ENCODE measurements around the gene PTPRF. TPM values are rescaled to one million over a fixed set of nuclear protein-coding genes. Genes with fewer than 3 reads are reported as not detected.

The PTPRF gene
- total and polyA plus RNA-seq, 4 donors: 40.0 to 160 (median 92.1) TPM

DNA sequence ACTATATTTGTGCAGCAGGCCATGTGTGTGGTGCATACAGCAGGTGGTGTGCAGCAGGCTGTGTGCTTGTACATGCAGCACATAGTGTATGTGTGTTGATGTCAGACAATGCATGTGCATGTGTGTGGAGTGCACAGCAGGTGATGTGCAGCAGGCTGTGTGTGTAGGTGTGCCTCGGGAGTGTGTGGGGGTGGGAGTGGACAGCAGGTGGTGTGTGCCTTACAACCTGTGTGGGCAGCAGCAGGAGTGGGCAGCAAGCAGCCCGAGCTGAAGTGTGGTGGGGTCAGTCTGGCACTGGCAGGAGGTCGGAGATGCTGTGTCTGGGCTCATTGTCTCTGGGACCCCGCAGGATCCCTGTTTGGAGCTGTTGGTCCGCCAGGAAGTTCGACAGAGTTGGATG lies 29.6 kb downstream of the PTPRF start:
- Histone ChIP-seq H3K9ac (ENCODE audit: insufficient read depth in 1 of 2, low read length in 2 of 2) (no peak overlapping the region), H3K4me3 (no peak overlapping the region), H3K4me1 (ENCODE audit: control insufficient read depth in 5 of 5, insufficient read depth in 5 of 5, low read length in 5 of 5) (peaks cover 0 to 35% (median 16%) of the 10 kb centered on the region in 5 donors), H3K9me3 (ENCODE audit: control insufficient read depth in 4 of 4, insufficient read depth in 3 of 4, low read length in 3 of 4) (no peaks in the 10 kb centered on the region), H3K36me3 (ENCODE audit: control insufficient read depth in 4 of 4, insufficient read depth in 4 of 4, low read length in 4 of 4) (peaks cover 0 to 5% (median 2%) of the 10 kb centered on the region in 4 donors), H3K27ac (ENCODE audit: low read depth in 1 of 2, low read length in 1 of 2) (no peak overlapping the region), H3K27me3 (ENCODE audit: control insufficient read depth in 3 of 3, insufficient read depth in 3 of 3, low read length in 2 of 3) (no peaks in the 10 kb centered on the region)
- no peak for TF ChIP-seq CTCF (IDR thresholded peaks at IDR 0.05; ENCODE audit: control extremely low read depth, extremely low read depth)
- ATAC-seq (ENCODE audit: insufficient read depth, low FRiP score) (no peak), DNase-seq (no peak)
- 86 to 95% methylated on average over 6 of the region's 6 CpGs for WGBS, 2 donors

GRCh38 chr1:43563876-43564539 lies 33.3 kb downstream of the PTPRF start:
- Histone ChIP-seq H3K27ac (ENCODE audit: low read depth in 1 of 2, low read length in 1 of 2) (peak overlapping the region in 1 of 2 donors; percentile 40), H3K4me3 (no peak overlapping the region), H3K36me3 (ENCODE audit: control insufficient read depth in 4 of 4, insufficient read depth in 4 of 4, low read length in 4 of 4) (no peaks in the 10 kb centered on the region), H3K4me1 (ENCODE audit: control insufficient read depth in 5 of 5, insufficient read depth in 5 of 5, low read length in 5 of 5) (peaks cover 0 to 32% (median 24%) of the 10 kb centered on the region in 5 donors), H3K9ac (ENCODE audit: insufficient read depth in 1 of 2, low read length in 2 of 2) (no peak overlapping the region), H3K27me3 (ENCODE audit: control insufficient read depth in 3 of 3, insufficient read depth in 3 of 3, low read length in 2 of 3) (no peaks in the 10 kb centered on the region), H3K9me3 (ENCODE audit: control insufficient read depth in 4 of 4, insufficient read depth in 3 of 4, low read length in 3 of 4) (no peaks in the 10 kb centered on the region)
- DNase-seq (peak; percentile 79 to 90 (median 85)), ATAC-seq (ENCODE audit: insufficient read depth, low FRiP score) (no peak)
- no peak for TF ChIP-seq CTCF (IDR thresholded peaks at IDR 0.05; ENCODE audit: control extremely low read depth, extremely low read depth)
- 77 to 87% methylated on average over 19 of the region's 19 CpGs for WGBS, 2 donors

GRCh38 chr1:43564551-43565348 lies 34.1 kb downstream of the PTPRF start:
- no peak for DNase-seq
- WGBS, 2 donors: 64 to 83% methylated on average over 19 of the region's 19 CpGs
- Histone ChIP-seq H3K9ac (ENCODE audit: insufficient read depth in 1 of 2, low read length in 2 of 2) (no peak overlapping the region), H3K4me3 (no peak overlapping the region), H3K36me3 (ENCODE audit: control insufficient read depth in 4 of 4, insufficient read depth in 4 of 4, low read length in 4 of 4) (peaks cover 0 to 3% (median 0%) of the 10 kb centered on the region in 4 donors), H3K27me3 (ENCODE audit: control insufficient read depth in 3 of 3, insufficient read depth in 3 of 3, low read length in 2 of 3) (no peaks in the 10 kb centered on the region), H3K4me1 (ENCODE audit: control insufficient read depth in 5 of 5, insufficient read depth in 5 of 5, low read length in 5 of 5) (peaks cover 0 to 30% (median 21%) of the 10 kb centered on the region in 5 donors), H3K27ac (ENCODE audit: low read depth in 1 of 2, low read length in 1 of 2) (peak overlapping the region in 1 of 2 donors; percentile 40), H3K9me3 (ENCODE audit: control insufficient read depth in 4 of 4, insufficient read depth in 3 of 4, low read length in 3 of 4) (no peaks in the 10 kb centered on the region)
- ATAC-seq (ENCODE audit: insufficient read depth, low FRiP score): no peak
- TF ChIP-seq CTCF (IDR thresholded peaks at IDR 0.05; ENCODE audit: control extremely low read depth, extremely low read depth): no peak
